Neural progenitor cell (in vitro differentiated cells): ENCODE measurements around the gene SSC5D.

Experiments
- CTCF ChIP-seq: fragments of 200-600 bp; sonication (generic); IDR thresholded peaks from 2 replicates; pipeline ENCODE4 v1.5.1; 2017; ENCODE audit warnings: antibody characterized with exemption, mild to moderate bottlenecking
- EZH2phosphoT487 ChIP-seq: fragments of 200-600 bp; sonication (generic); IDR thresholded peaks from 2 replicates; pipeline ENCODE4 v1.6.1; 2017; ENCODE audit warnings: antibody characterized with exemption

GRCh38 chr19:55482156-55482961 is 5.9 kb upstream of the SSC5D start:
- TF ChIP-seq CTCF (no peak), EZH2phosphoT487 (no peak)
